ENCODE measurements around the gene CD68. TPM values are rescaled to one million over a fixed set of nuclear protein-coding genes. Genes with fewer than 3 reads are reported as not detected.

Gene CD68
- total RNA-seq, 1 donor from 2014 or later, result not detected

DNA sequence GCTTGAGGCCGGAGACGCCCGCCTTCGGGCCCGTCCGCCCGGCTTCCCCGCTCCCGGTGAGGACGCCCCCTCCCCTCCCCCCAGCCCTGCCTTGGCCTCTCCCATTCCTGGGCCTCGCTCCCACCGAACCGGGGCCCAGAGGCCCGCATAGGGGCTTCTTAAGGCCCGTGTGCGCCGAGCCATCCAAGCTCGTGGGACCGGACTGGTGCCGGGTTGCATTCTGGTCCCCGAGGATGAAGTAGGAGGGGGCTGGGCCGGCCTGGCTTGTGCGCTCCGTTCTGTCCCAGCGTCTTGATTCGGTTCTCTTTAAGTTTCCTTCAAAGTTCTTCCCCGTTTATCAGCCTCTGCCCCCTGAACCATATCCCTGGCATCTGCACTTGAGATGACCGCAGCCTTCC, 17.2 kb upstream of the CD68 start:
- peak overlapping the region; percentile 89 for H3K27ac Mint-ChIP-seq (ENCODE audit: unreplicated experiment)
- peaks cover 9% of the 10 kb centered on the region for H3K27me3 Mint-ChIP-seq (ENCODE audit: unreplicated experiment)
- H3K9me3 Mint-ChIP-seq (ENCODE audit: unreplicated experiment), result peaks cover 18% of the 10 kb centered on the region
- H3K4me1 Mint-ChIP-seq (ENCODE audit: low read depth, unreplicated experiment), result peaks cover 12% of the 10 kb centered on the region
- TF ChIP-seq, protein P1, sequence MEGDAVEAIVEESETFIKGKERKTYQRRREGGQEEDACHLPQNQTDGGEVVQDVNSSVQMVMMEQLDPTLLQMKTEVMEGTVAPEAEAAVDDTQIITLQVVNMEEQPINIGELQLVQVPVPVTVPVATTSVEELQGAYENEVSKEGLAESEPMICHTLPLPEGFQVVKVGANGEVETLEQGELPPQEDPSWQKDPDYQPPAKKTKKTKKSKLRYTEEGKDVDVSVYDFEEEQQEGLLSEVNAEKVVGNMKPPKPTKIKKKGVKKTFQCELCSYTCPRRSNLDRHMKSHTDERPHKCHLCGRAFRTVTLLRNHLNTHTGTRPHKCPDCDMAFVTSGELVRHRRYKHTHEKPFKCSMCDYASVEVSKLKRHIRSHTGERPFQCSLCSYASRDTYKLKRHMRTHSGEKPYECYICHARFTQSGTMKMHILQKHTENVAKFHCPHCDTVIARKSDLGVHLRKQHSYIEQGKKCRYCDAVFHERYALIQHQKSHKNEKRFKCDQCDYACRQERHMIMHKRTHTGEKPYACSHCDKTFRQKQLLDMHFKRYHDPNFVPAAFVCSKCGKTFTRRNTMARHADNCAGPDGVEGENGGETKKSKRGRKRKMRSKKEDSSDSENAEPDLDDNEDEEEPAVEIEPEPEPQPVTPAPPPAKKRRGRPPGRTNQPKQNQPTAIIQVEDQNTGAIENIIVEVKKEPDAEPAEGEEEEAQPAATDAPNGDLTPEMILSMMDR (IDR thresholded peaks at IDR 0.05; ENCODE audit: partially characterized antibody, unreplicated experiment), result no peak
- DNase-seq, result no peak
- H3K4me3 Mint-ChIP-seq (ENCODE audit: unreplicated experiment), result peak overlapping the region; percentile 98
- H3K36me3 Mint-ChIP-seq (ENCODE audit: unreplicated experiment), result no peaks in the 10 kb centered on the region

DNA sequence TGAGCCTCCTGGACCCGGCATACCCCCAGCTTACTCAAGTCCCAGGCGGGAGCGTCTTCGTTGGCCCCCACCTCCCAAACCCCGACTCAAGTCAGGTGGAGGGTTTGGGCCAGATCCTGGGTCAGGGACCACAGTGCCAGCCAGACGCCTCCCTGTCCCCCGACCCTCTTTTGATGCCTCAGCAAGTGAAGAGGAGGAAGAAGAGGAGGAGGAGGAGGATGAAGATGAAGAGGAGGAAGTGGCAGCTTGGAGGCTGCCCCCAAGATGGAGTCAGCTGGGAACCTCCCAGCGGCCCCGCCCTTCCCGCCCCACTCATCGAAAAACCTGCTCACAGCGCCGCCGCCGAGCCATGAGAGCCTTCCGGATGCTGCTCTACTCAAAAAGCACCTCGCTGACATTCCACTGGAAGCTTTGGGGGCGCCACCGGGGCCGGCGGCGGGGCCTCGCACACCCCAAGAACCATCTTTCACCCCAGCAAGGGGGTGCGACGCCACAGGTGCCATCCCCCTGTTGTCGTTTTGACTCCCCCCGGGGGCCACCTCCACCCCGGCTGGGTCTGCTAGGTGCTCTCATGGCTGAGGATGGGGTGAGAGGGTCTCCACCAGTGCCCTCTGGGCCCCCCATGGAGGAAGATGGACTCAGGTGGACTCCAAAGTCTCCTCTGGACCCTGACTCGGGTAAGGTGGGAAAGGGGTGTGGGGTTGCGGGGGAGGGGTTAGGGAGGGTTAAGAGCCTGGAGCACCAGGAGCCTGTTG, 16.1 kb upstream of the CD68 start:
- H3K27me3 Mint-ChIP-seq (ENCODE audit: unreplicated experiment), result peaks cover 9% of the 10 kb centered on the region
- TF ChIP-seq, protein P1 (IDR thresholded peaks at IDR 0.05; ENCODE audit: partially characterized antibody, unreplicated experiment), result no peak
- peaks cover 12% of the 10 kb centered on the region for H3K4me1 Mint-ChIP-seq (ENCODE audit: low read depth, unreplicated experiment)
- no peak overlapping the region for H3K27ac Mint-ChIP-seq (ENCODE audit: unreplicated experiment)
- no peak for DNase-seq
- peaks cover 18% of the 10 kb centered on the region for H3K9me3 Mint-ChIP-seq (ENCODE audit: unreplicated experiment)
- no peaks in the 10 kb centered on the region for H3K36me3 Mint-ChIP-seq (ENCODE audit: unreplicated experiment)
- H3K4me3 Mint-ChIP-seq (ENCODE audit: unreplicated experiment), result peak overlapping the region; percentile 98

DNA sequence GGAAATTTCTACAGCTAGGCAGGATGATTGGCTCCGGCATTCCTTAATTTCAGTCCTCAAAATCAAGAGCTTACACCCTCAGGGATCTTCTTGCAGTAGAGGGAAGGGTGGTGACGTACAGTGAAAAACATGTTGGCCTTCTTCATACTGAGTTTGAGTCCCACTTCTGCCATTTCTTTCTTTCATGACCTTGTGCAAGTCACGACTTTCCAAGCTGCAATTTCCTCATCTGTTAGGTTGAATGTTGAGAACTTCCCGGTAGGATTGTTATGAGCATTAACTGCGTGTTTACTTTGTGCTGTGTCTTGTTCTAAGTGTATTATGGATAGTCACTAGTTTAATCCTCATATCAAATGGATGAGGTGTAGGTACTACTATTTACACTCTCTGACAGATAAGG, 9.9 kb upstream of the CD68 start:
- no peak overlapping the region for H3K4me3 Mint-ChIP-seq (ENCODE audit: unreplicated experiment)
- TF ChIP-seq, protein P1 (IDR thresholded peaks at IDR 0.05; ENCODE audit: partially characterized antibody, unreplicated experiment), result no peak
- peaks cover 15% of the 10 kb centered on the region for H3K9me3 Mint-ChIP-seq (ENCODE audit: unreplicated experiment)
- no peaks in the 10 kb centered on the region for H3K36me3 Mint-ChIP-seq (ENCODE audit: unreplicated experiment)
- no peak overlapping the region for H3K27ac Mint-ChIP-seq (ENCODE audit: unreplicated experiment)
- DNase-seq, result no peak
- H3K27me3 Mint-ChIP-seq (ENCODE audit: unreplicated experiment), result peaks cover 10% of the 10 kb centered on the region
- peaks cover 7% of the 10 kb centered on the region for H3K4me1 Mint-ChIP-seq (ENCODE audit: low read depth, unreplicated experiment)

DNA sequence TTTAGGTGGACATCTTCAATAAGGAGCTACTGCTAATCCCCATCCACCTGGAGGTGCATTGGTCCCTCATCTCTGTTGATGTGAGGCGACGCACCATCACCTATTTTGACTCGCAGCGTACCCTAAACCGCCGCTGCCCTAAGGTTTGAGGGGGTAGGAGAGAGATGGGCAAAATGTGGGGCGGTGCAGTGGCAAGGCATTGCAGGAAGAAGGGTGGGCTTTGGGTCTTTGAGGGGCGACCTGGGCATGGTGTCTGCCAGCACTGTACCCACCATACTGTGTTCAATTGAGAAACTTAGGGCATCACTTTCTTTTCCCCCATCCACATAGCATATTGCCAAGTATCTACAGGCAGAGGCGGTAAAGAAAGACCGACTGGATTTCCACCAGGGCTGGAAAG, 9.1 kb upstream of the CD68 start:
- Mint-ChIP-seq H3K27ac (ENCODE audit: unreplicated experiment) (peak overlapping the region; percentile 2), H3K36me3 (ENCODE audit: unreplicated experiment) (no peaks in the 10 kb centered on the region), H3K4me3 (ENCODE audit: unreplicated experiment) (peak overlapping the region; percentile 18), H3K9me3 (ENCODE audit: unreplicated experiment) (peaks cover 12% of the 10 kb centered on the region), H3K27me3 (ENCODE audit: unreplicated experiment) (peaks cover 10% of the 10 kb centered on the region), H3K4me1 (ENCODE audit: low read depth, unreplicated experiment) (peaks cover 12% of the 10 kb centered on the region)
- TF ChIP-seq, protein P1 (IDR thresholded peaks at IDR 0.05; ENCODE audit: partially characterized antibody, unreplicated experiment), result no peak
- no peak for DNase-seq

DNA sequence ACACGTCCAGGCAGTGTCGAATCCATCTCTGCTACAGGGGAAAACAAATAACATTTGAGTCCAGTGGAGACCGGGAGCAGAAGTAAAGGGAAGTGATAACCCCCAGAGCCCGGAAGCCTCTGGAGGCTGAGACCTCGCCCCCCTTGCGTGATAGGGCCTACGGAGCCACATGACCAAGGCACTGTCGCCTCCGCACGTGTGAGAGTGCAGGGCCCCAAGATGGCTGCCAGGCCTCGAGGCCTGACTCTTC, 7.2 kb upstream of the CD68 start:
- no peak for DNase-seq
- H3K4me3 Mint-ChIP-seq (ENCODE audit: unreplicated experiment), result peak overlapping the region; percentile 98
- H3K4me1 Mint-ChIP-seq (ENCODE audit: low read depth, unreplicated experiment), result peaks cover 23% of the 10 kb centered on the region
- TF ChIP-seq, protein P1 (IDR thresholded peaks at IDR 0.05; ENCODE audit: partially characterized antibody, unreplicated experiment), result no peak
- H3K27me3 Mint-ChIP-seq (ENCODE audit: unreplicated experiment), result peaks cover 10% of the 10 kb centered on the region
- H3K27ac Mint-ChIP-seq (ENCODE audit: unreplicated experiment), result peak overlapping the region; percentile 97
- H3K9me3 Mint-ChIP-seq (ENCODE audit: unreplicated experiment), result peaks cover 14% of the 10 kb centered on the region
- peaks cover 4% of the 10 kb centered on the region for H3K36me3 Mint-ChIP-seq (ENCODE audit: unreplicated experiment)

Measured in glutamatergic neuron (in vitro differentiated cells).